ENCODE data around the gene GAB2.
"Not testable (repeated sequence)": the region's sequence is repeated elsewhere in the genome, so short reads cannot be mapped to it uniquely, and the experiment has no call there.

GAB2 gene

GRCh38 chr11:78300108-78300839, 117.3 kb downstream of the GAB2 start:
- DNase-seq = no peak

GRCh38 chr11:78299000-78299710, 118.5 kb downstream of the GAB2 start:
- no peak for DNase-seq

GRCh38 chr11:78298291-78298771, 119.3 kb downstream of the GAB2 start:
- no peak for DNase-seq

GRCh38 chr11:78295991-78296930, 121.4 kb downstream of the GAB2 start:
- no peak for DNase-seq

GRCh38 chr11:78295347-78295746, 122.3 kb downstream of the GAB2 start:
- DNase-seq = no peak

- DNase-seq = not testable (repeated sequence)
Observed at GRCh38 chr11:78294100-78294499, 123.5 kb downstream of the GAB2 start.

- DNase-seq = no peak
Observed at GRCh38 chr11:78293536-78293935, 124.1 kb downstream of the GAB2 start.

- no peak for DNase-seq
Observed at GRCh38 chr11:78292109-78292803, 125.4 kb downstream of the GAB2 start.

GRCh38 chr11:78291503-78292108, 126.0 kb downstream of the GAB2 start:
- DNase-seq = no peak

- DNase-seq = peak; percentile 75
Observed at GRCh38 chr11:78290293-78291176, 127.1 kb downstream of the GAB2 start.

GRCh38 chr11:78289552-78290292, 127.9 kb downstream of the GAB2 start:
- no peak for DNase-seq

GRCh38 chr11:78284260-78284659, 133.4 kb downstream of the GAB2 start:
- DNase-seq = no peak

GRCh38 chr11:78282821-78283220, 134.8 kb downstream of the GAB2 start:
- DNase-seq = no peak

- DNase-seq = no peak
Observed at GRCh38 chr11:78281511-78281910, 136.1 kb downstream of the GAB2 start.

- DNase-seq = no peak
Observed at GRCh38 chr11:78277314-78277994, 140.2 kb downstream of the GAB2 start.

GRCh38 chr11:78276311-78276710, 141.3 kb downstream of the GAB2 start:
- no peak for DNase-seq

- no peak for DNase-seq
Observed at GRCh38 chr11:78274739-78275138, 142.9 kb downstream of the GAB2 start.

GRCh38 chr11:78272625-78273269, 144.9 kb downstream of the GAB2 start:
- DNase-seq = not testable (repeated sequence)

- not testable (repeated sequence) for DNase-seq
Observed at GRCh38 chr11:78271801-78272200, 145.8 kb downstream of the GAB2 start.

Data from KG1 (cell line).